ENCODE results near the gene CHST1.

CHST1 gene

DNA sequence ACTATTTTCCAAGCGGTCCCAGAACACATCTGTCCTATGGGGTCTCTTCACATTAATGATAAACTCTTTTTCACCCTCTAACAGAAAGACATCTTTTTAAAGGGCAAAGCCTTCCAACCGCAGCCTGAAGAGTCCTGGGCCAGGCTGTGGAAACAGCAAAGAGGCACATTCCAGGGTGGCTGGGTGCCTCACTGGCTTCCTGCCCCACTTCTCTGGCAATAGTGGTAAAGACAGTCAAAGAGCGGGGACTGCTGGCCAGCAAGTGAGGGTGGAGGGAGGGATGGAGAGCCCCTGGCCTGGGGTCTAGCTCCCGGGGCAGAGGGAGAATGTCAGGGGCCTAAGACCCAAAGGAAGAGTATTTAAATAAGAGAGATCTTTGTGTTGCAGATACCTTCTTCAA is 10.2 kb upstream of the CHST1 start:
- H3K36me3 ChIP-seq (ENCODE audit: control insufficient read depth in 5 of 5, insufficient read depth in 5 of 5, low read length in 5 of 5) = no peaks in the 10 kb centered on the region
- no peak overlapping the region for H3K4me3 ChIP-seq (ENCODE audit: low read depth in 1 of 5, low read length in 5 of 5)
- no peak overlapping the region for H3K9ac ChIP-seq (ENCODE audit: low read length in 5 of 5)
- H3K27ac ChIP-seq (ENCODE audit: low read depth, low read length) = no peak overlapping the region
- peaks cover 0 to 3% (median 0%) of the 10 kb centered on the region in 5 donors for H3K27me3 ChIP-seq (ENCODE audit: control insufficient read depth in 5 of 5, insufficient read depth in 4 of 5, low read length in 5 of 5)
- no peaks in the 10 kb centered on the region for H3K9me3 ChIP-seq (ENCODE audit: control insufficient read depth in 5 of 5, low read length in 5 of 5)
- H3K4me1 ChIP-seq (ENCODE audit: control insufficient read depth in 5 of 5, insufficient read depth in 5 of 5, low read length in 5 of 5) = peaks cover 0 to 7% (median 0%) of the 10 kb centered on the region in 5 donors

GRCh38 chr11:45674481-45675190 is 9.2 kb upstream of the CHST1 start:
- Histone ChIP-seq H3K4me1 (ENCODE audit: control insufficient read depth in 5 of 5, insufficient read depth in 5 of 5, low read length in 5 of 5) (peaks cover 0 to 7% (median 0%) of the 10 kb centered on the region in 5 donors), H3K4me3 (ENCODE audit: low read depth in 1 of 5, low read length in 5 of 5) (no peak overlapping the region), H3K27ac (ENCODE audit: low read depth, low read length) (no peak overlapping the region), H3K36me3 (ENCODE audit: control insufficient read depth in 5 of 5, insufficient read depth in 5 of 5, low read length in 5 of 5) (no peaks in the 10 kb centered on the region), H3K27me3 (ENCODE audit: control insufficient read depth in 5 of 5, insufficient read depth in 4 of 5, low read length in 5 of 5) (no peaks in the 10 kb centered on the region), H3K9me3 (ENCODE audit: control insufficient read depth in 5 of 5, low read length in 5 of 5) (no peaks in the 10 kb centered on the region), H3K9ac (ENCODE audit: low read length in 5 of 5) (no peak overlapping the region)

GRCh38 chr11:45673441-45673840 is 8.0 kb upstream of the CHST1 start:
- Histone ChIP-seq H3K9ac (ENCODE audit: low read length in 5 of 5) (no peak overlapping the region), H3K9me3 (ENCODE audit: control insufficient read depth in 5 of 5, low read length in 5 of 5) (no peaks in the 10 kb centered on the region), H3K36me3 (ENCODE audit: control insufficient read depth in 5 of 5, insufficient read depth in 5 of 5, low read length in 5 of 5) (no peaks in the 10 kb centered on the region), H3K4me3 (ENCODE audit: low read depth in 1 of 5, low read length in 5 of 5) (no peak overlapping the region), H3K4me1 (ENCODE audit: control insufficient read depth in 5 of 5, insufficient read depth in 5 of 5, low read length in 5 of 5) (peaks cover 0 to 7% (median 0%) of the 10 kb centered on the region in 5 donors), H3K27me3 (ENCODE audit: control insufficient read depth in 5 of 5, insufficient read depth in 4 of 5, low read length in 5 of 5) (peaks cover 0 to 3% (median 0%) of the 10 kb centered on the region in 5 donors), H3K27ac (ENCODE audit: low read depth, low read length) (no peak overlapping the region)

- no peak overlapping the region for H3K27ac ChIP-seq (ENCODE audit: low read depth, low read length)
- no peaks in the 10 kb centered on the region for H3K9me3 ChIP-seq (ENCODE audit: control insufficient read depth in 5 of 5, low read length in 5 of 5)
- peaks cover 0 to 7% (median 0%) of the 10 kb centered on the region in 5 donors for H3K4me1 ChIP-seq (ENCODE audit: control insufficient read depth in 5 of 5, insufficient read depth in 5 of 5, low read length in 5 of 5)
- H3K27me3 ChIP-seq (ENCODE audit: control insufficient read depth in 5 of 5, insufficient read depth in 4 of 5, low read length in 5 of 5) = peaks cover 0 to 4% (median 0%) of the 10 kb centered on the region in 5 donors
- H3K9ac ChIP-seq (ENCODE audit: low read length in 5 of 5) = no peak overlapping the region
- no peaks in the 10 kb centered on the region for H3K36me3 ChIP-seq (ENCODE audit: control insufficient read depth in 5 of 5, insufficient read depth in 5 of 5, low read length in 5 of 5)
- H3K4me3 ChIP-seq (ENCODE audit: low read depth in 1 of 5, low read length in 5 of 5) = no peak overlapping the region
Observed at GRCh38 chr11:45672593-45672992, 7.2 kb upstream of the CHST1 start.

GRCh38 chr11:45671246-45672171 is 6.1 kb upstream of the CHST1 start:
- Histone ChIP-seq H3K4me3 (ENCODE audit: low read depth in 1 of 5, low read length in 5 of 5) (no peak overlapping the region), H3K9me3 (ENCODE audit: control insufficient read depth in 5 of 5, low read length in 5 of 5) (no peaks in the 10 kb centered on the region), H3K9ac (ENCODE audit: low read length in 5 of 5) (no peak overlapping the region), H3K27me3 (ENCODE audit: control insufficient read depth in 5 of 5, insufficient read depth in 4 of 5, low read length in 5 of 5) (peaks cover 0 to 12% (median 4%) of the 10 kb centered on the region in 5 donors), H3K27ac (ENCODE audit: low read depth, low read length) (no peak overlapping the region), H3K4me1 (ENCODE audit: control insufficient read depth in 5 of 5, insufficient read depth in 5 of 5, low read length in 5 of 5) (peaks cover 0 to 7% (median 0%) of the 10 kb centered on the region in 5 donors), H3K36me3 (ENCODE audit: control insufficient read depth in 5 of 5, insufficient read depth in 5 of 5, low read length in 5 of 5) (no peaks in the 10 kb centered on the region)

GRCh38 chr11:45670386-45671135 is 5.1 kb upstream of the CHST1 start:
- H3K27me3 ChIP-seq (ENCODE audit: control insufficient read depth in 5 of 5, insufficient read depth in 4 of 5, low read length in 5 of 5) = peaks cover 0 to 17% (median 4%) of the 10 kb centered on the region in 5 donors
- no peaks in the 10 kb centered on the region for H3K36me3 ChIP-seq (ENCODE audit: control insufficient read depth in 5 of 5, insufficient read depth in 5 of 5, low read length in 5 of 5)
- H3K27ac ChIP-seq (ENCODE audit: low read depth, low read length) = no peak overlapping the region
- no peaks in the 10 kb centered on the region for H3K9me3 ChIP-seq (ENCODE audit: control insufficient read depth in 5 of 5, low read length in 5 of 5)
- no peak overlapping the region for H3K4me3 ChIP-seq (ENCODE audit: low read depth in 1 of 5, low read length in 5 of 5)
- H3K4me1 ChIP-seq (ENCODE audit: control insufficient read depth in 5 of 5, insufficient read depth in 5 of 5, low read length in 5 of 5) = peaks cover 0 to 11% (median 5%) of the 10 kb centered on the region in 5 donors
- H3K9ac ChIP-seq (ENCODE audit: low read length in 5 of 5) = no peak overlapping the region

GRCh38 chr11:45669956-45670355 is 4.5 kb upstream of the CHST1 start:
- Histone ChIP-seq H3K9me3 (ENCODE audit: control insufficient read depth in 5 of 5, low read length in 5 of 5) (no peaks in the 10 kb centered on the region), H3K9ac (ENCODE audit: low read length in 5 of 5) (no peak overlapping the region), H3K27me3 (ENCODE audit: control insufficient read depth in 5 of 5, insufficient read depth in 4 of 5, low read length in 5 of 5) (peaks cover 0 to 17% (median 4%) of the 10 kb centered on the region in 5 donors), H3K4me1 (ENCODE audit: control insufficient read depth in 5 of 5, insufficient read depth in 5 of 5, low read length in 5 of 5) (peaks cover 0 to 11% (median 5%) of the 10 kb centered on the region in 5 donors), H3K27ac (ENCODE audit: low read depth, low read length) (no peak overlapping the region), H3K4me3 (ENCODE audit: low read depth in 1 of 5, low read length in 5 of 5) (no peak overlapping the region), H3K36me3 (ENCODE audit: control insufficient read depth in 5 of 5, insufficient read depth in 5 of 5, low read length in 5 of 5) (no peaks in the 10 kb centered on the region)

- Histone ChIP-seq H3K27ac (ENCODE audit: low read depth, low read length) (no peak overlapping the region), H3K9ac (ENCODE audit: low read length in 5 of 5) (no peak overlapping the region), H3K27me3 (ENCODE audit: control insufficient read depth in 5 of 5, insufficient read depth in 4 of 5, low read length in 5 of 5) (peaks cover 5 to 24% (median 7%) of the 10 kb centered on the region in 5 donors), H3K4me3 (ENCODE audit: low read depth in 1 of 5, low read length in 5 of 5) (no peak overlapping the region), H3K4me1 (ENCODE audit: control insufficient read depth in 5 of 5, insufficient read depth in 5 of 5, low read length in 5 of 5) (peaks cover 0 to 19% (median 13%) of the 10 kb centered on the region in 5 donors), H3K36me3 (ENCODE audit: control insufficient read depth in 5 of 5, insufficient read depth in 5 of 5, low read length in 5 of 5) (no peaks in the 10 kb centered on the region), H3K9me3 (ENCODE audit: control insufficient read depth in 5 of 5, low read length in 5 of 5) (no peaks in the 10 kb centered on the region)
Observed at GRCh38 chr11:45669146-45669545, 3.7 kb upstream of the CHST1 start.

DNA sequence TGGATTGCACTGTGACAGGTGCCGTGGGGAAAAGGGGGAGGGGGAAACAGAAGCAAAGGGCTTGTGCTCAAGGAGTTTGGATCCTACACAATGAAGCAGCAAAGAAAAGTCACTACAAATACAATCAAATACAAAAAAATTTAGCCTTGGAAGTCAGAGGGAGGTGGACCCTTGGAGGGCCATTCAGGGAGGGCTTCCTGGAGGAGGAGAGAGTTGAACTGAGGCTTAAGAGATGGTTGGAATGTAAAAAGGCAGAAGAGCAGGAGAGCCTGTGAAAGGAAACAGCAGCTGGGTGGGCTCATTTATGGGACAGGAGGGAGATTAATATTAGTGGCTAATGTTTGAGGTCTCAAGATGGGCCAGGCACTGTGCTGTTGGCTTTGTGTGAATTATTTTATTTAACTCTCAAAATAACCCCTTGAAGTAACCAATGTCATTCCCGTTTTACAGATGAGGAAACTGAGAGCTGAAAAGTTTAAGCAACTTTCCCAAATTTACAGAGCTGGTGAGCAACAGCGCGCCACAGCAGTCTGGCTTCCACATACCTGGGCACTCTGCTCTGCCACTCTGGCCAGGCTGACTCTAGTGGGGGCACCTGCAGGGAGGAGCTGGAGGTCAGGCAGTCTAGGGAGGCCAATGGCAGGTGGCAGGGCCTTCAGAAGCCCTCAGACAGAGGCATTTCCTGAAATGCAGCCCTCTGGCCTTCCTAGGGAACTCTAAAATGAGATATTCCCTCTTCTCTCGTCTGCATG is 2.7 kb upstream of the CHST1 start:
- H3K9me3 ChIP-seq (ENCODE audit: control insufficient read depth in 5 of 5, low read length in 5 of 5) = no peaks in the 10 kb centered on the region
- H3K9ac ChIP-seq (ENCODE audit: low read length in 5 of 5) = no peak overlapping the region
- no peak overlapping the region for H3K27ac ChIP-seq (ENCODE audit: low read depth, low read length)
- H3K4me3 ChIP-seq (ENCODE audit: low read depth in 1 of 5, low read length in 5 of 5) = no peak overlapping the region
- no peaks in the 10 kb centered on the region for H3K36me3 ChIP-seq (ENCODE audit: control insufficient read depth in 5 of 5, insufficient read depth in 5 of 5, low read length in 5 of 5)
- H3K27me3 ChIP-seq (ENCODE audit: control insufficient read depth in 5 of 5, insufficient read depth in 4 of 5, low read length in 5 of 5) = peaks cover 14 to 35% (median 17%) of the 10 kb centered on the region in 5 donors
- H3K4me1 ChIP-seq (ENCODE audit: control insufficient read depth in 5 of 5, insufficient read depth in 5 of 5, low read length in 5 of 5) = peaks cover 0 to 24% (median 17%) of the 10 kb centered on the region in 5 donors

Measured in subcutaneous abdominal adipose tissue (tissue), 5 donors.